Fibroblast of the aortic adventitia (primary cell): Measurements from ENCODE around the gene OSTN. TPM values are rescaled to one million over a fixed set of nuclear protein-coding genes. Genes with fewer than 3 reads are reported as not detected.

Source experiments
- DNase-seq: peaks from one replicate; pipeline ENCODE4 v3.0.0-alpha.2; 2010; ENCODE audit warnings: low read depth
- H3K4me3 ChIP-seq: 2 replicates; pipeline ENCODE4 v1.5.1; 2011; ENCODE audit warnings: low read depth, mild to moderate bottlenecking, control low read depth, low read length, moderate library complexity
- total RNA-seq: library from RNA; depleted of rRNA; stranded (reverse); fragments of >200 nt; gene quantifications from 2 replicates; pipeline ENCODE4 v1.2.3, GENCODE V29; 2012; ENCODE audit warnings: low replicate concordance
- TF ChIP-seq, protein P1 (sequence below): IDR thresholded peaks from 2 replicates; pipeline ENCODE4 v1.5.1; 2011; ENCODE audit warnings: mild to moderate bottlenecking, low read length, control low read depth, inconsistent platforms; ENCODE audit not compliant: insufficient read depth

Gene OSTN
- total RNA-seq, 1 donor, result 0.99 TPM

DNA sequence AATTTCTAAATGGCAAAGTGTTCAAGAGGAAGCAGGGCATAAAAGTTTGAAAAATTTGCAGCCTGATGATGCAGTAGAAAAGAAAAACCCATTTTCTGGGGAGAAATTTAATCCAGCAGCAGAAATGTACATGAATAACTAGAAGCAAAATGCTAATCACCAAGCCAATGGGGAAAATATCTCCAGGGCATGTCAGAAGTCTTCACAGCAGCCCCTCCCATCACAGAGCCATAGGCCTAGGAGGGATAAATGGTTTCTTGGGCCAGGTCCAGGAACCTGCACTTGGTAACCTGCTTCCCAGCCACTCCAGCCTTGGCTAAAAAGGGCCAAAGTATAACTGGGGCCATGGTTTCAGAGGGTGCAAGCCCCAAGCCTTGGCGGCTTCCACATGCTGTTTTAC, 22.6 kb downstream of the OSTN start:
- TF ChIP-seq, protein P1, sequence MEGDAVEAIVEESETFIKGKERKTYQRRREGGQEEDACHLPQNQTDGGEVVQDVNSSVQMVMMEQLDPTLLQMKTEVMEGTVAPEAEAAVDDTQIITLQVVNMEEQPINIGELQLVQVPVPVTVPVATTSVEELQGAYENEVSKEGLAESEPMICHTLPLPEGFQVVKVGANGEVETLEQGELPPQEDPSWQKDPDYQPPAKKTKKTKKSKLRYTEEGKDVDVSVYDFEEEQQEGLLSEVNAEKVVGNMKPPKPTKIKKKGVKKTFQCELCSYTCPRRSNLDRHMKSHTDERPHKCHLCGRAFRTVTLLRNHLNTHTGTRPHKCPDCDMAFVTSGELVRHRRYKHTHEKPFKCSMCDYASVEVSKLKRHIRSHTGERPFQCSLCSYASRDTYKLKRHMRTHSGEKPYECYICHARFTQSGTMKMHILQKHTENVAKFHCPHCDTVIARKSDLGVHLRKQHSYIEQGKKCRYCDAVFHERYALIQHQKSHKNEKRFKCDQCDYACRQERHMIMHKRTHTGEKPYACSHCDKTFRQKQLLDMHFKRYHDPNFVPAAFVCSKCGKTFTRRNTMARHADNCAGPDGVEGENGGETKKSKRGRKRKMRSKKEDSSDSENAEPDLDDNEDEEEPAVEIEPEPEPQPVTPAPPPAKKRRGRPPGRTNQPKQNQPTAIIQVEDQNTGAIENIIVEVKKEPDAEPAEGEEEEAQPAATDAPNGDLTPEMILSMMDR, result no peak
- DNase-seq, result no peak
- H3K4me3 ChIP-seq, result no peak overlapping the region

DNA sequence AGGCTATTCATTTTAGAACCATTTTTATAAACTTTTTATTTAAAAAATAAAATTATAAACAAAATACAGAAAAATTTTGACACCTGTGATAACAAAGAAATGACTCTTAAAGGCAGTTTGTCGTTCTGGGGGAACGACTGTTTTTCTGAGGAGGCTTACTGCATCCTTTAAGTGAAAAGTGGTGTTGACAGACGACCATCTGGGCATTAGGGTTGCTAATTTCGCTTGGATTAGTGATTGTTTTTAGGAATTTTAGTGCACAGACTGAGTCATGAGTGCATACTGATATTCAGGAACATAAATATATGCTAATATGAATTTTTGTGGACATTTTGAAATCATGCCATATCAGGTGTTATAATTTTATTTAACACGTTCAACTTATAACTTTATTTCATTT, 28.5 kb downstream of the OSTN start:
- no peak overlapping the region for H3K4me3 ChIP-seq
- TF ChIP-seq, protein P1, result no peak
- no peak for DNase-seq

DNA sequence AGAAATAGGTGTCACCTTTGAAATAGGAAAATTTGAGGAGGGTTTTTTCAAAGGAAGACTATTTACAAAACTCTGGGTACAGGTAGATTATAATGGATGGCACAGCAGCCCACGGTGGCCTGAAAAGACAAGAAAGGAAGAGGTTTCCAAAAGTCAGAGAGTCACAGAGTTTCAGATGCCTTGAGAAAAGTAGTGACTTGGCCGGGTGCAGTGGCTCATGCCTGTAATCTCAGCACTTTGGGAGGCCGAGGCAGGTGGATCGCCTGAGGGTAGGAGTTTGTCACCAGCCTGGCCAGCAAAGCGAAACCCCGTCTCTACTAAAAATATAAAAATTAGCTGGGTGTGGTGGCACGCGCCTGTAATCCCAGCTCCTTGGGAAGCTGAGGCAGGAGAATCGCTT, 35.2 kb downstream of the OSTN start:
- no peak overlapping the region for H3K4me3 ChIP-seq
- TF ChIP-seq, protein P1, result no peak
- DNase-seq, result no peak

DNA sequence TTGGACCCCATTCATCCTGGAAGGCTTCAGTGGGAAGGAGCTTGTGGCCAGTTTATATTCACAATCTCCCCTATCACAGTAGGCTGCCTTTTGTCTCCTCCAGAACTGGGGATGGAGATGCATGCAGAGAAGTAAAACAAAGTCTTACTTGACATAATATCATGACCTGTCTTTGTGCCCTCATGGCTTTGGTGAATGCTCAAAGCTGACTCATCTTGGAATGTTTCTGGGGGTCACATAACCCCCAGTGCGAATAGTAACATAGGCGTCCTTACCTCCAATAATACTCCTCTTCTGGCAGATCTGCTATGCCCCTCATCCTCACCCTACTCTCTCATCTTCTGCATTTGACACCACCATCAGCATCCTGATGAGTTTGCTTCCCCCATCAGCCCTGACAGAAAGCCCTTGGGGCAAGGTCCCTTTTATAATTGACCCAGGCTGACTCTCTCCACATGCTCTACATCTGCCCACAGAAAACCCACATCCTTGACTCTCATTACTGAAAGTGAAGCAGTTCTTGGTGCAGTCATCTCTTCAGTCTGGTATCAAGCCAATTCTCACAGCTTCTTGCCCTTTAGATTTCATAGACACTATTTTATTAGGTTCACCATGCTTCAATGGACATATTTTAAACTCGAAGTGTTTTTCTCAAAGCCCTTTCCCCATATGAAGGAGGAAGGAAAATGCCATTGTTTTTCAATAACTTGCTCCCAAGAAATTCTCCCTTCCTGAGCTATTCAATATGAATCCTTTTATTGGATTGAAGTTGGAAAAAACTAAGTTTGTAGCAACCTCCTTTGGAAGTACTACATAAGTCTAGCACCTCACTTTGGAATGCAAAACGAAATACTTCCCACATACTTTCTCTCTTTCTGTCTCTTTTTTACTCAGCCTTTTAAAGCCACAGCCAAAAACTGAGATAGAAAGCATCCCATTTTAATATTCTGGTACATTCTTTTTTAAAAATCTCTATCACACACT, 36.6 kb downstream of the OSTN start:
- DNase-seq, result peak; percentile 70
- TF ChIP-seq, protein P1, result no peak
- no peak overlapping the region for H3K4me3 ChIP-seq

DNA sequence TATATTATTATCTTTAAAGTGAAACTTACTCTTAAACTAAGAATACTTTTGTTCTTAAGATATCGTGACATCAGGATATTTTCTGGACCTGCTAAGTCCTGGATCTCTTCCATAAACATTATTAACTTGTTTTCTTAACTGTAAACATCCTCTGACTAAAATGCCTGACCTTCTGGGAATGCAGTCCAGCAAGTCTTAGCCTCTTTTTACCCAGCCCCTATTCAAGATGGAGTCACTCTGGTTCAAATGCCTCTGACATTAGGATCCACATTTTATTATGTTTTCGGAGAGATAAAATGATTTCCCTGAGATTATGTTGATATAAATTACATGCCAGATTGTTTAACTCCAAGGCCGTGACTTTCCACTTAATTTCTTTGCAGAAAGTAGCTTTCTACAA, 37.6 kb downstream of the OSTN start:
- peak; percentile 60 for DNase-seq
- TF ChIP-seq, protein P1, result no peak
- H3K4me3 ChIP-seq, result no peak overlapping the region

DNA sequence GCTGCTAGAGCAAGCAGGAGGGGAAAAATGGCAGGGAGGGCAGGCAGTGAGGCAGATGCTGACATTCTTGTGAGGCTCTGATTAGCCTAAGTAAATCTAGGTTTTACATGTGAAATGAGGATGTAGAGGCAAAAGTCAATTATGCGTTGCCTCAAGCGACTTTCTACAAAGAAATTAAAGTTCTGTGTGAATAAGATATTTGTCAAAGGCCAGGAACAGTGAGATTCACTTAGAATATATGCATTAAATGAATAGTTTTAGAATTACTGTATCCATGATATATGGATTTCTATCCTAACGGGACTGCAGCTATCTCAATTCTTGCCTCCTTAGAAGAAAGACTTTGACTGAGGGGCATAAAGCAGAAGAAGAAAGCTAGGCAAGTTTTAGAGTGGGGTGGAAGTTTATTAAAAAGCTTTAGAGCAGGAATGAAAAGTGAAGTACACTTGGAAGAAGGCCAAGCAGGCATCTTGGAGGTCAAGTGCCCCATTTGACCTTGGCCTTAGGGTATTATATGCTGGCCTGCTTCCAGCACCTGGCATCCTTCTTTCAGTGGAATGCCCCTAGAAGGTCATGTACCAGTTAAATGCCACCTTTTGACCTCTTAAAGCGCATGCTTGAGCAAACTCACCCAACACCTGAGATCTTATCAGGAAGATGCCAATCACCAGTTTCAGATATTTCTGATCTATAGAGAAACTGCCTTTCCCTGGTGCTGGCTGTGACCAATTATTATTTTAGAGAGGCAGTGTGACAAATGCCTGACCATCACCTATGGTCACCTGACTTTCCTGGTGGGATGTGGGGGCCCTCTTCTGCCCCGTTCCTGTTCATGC, 38.2 kb downstream of the OSTN start:
- no peak for DNase-seq
- TF ChIP-seq, protein P1, result no peak
- no peak overlapping the region for H3K4me3 ChIP-seq
